Gastroesophageal sphincter (tissue), 3 donors: Measurements from ENCODE around the gene SLC27A2.

Experiments used
- CTCF ChIP-seq, 4 experiments: fragments of 200-600 bp in 2 of 4; fragments of 450-650 bp in 2 of 4; sonication (generic) in 1 of 4; IDR thresholded peaks; one replicate each; pipeline ENCODE4 v1.5.1; 2017 to 2019; ENCODE audit warnings: antibody characterized with exemption in 4 of 4, mild to moderate bottlenecking in 2 of 4, moderate library complexity in 2 of 4
- EP300 ChIP-seq: sonication (generic); formaldehyde crosslinking; IDR thresholded peaks from one replicate; pipeline ENCODE4 v1.6.1; 2017; ENCODE audit warnings: antibody characterized with exemption, mild to moderate bottlenecking
- POLR2A ChIP-seq, 2 donors: fragments of 450-650 bp; IDR thresholded peaks; one replicate each; pipeline ENCODE4 v1.6.1; 2017; ENCODE audit warnings: antibody characterized with exemption in 2 of 2, mild to moderate bottlenecking in 2 of 2, moderate library complexity in 1 of 2
- POLR2AphosphoS5 ChIP-seq: sonication (generic); formaldehyde crosslinking; IDR thresholded peaks from one replicate; pipeline ENCODE4 v1.6.1; 2017; ENCODE audit warnings: antibody characterized with exemption

- no peak for TF ChIP-seq EP300
- no peak for TF ChIP-seq POLR2AphosphoS5
- TF ChIP-seq CTCF (IDR thresholded peaks at IDR 0.05), result no peak
- TF ChIP-seq POLR2A (IDR thresholded peaks at IDR 0.05), result no peak
These were observed 64.6 kb downstream of the SLC27A2 start for GRCh38 chr15:50246631-50247030.
